Raji (cell line): Measurements from ENCODE around the gene NFAT5.

Experiments used
- POLR2A ChIP-seq: IDR thresholded peaks from 2 replicates; pipeline ENCODE4 v1.6.1; 2011; ENCODE audit warnings: low read depth, low read length, control low read depth; ENCODE audit not compliant: insufficient read depth

Gene NFAT5

DNA sequence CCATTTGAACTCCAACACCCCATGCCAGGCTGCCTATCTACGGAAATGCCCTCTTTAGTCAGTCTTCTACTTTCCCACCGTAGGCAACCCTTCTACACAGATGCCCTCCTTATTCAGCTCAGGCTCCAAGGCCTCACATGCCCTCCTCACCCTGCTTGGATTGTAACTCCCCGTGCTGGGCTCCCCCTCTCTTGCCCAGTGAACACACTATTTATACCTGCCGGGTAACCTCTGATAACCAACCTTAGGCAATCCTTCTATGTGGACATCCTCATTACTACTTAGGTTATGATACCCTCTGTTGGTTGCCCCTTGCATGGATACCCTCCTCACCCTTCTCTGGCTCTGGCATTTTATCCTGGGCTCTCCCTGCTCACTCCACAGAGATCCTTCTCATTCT is 50.3 kb downstream of the NFAT5 start:
- no peak for TF ChIP-seq POLR2A

- no peak for TF ChIP-seq POLR2A
These were observed 52.5 kb downstream of the NFAT5 start for GRCh38 chr16:69618307-69618706.

- no peak for TF ChIP-seq POLR2A
These were observed 53.0 kb downstream of the NFAT5 start for GRCh38 chr16:69618721-69619120.

- TF ChIP-seq POLR2A = no peak
These were observed 53.7 kb downstream of the NFAT5 start for GRCh38 chr16:69619514-69619913.

DNA sequence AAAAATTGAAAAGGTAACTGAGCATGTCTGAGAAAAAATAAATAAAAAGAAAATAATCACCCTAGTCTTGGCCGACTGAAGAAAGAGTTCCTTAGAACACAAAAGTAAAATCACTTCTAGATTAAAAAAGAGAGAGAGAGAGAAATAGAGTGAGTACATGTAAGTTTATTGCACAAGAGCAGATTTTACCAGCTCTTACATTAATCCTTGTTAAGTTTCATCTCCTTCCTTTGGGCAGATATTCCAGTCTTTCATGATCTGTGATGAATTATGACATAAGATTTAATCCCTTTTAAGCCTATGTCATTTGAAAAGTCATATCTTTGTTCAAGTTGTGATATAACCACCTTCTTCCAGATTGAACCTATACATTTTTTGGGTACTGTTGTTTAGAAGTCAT is 54.8 kb downstream of the NFAT5 start:
- no peak for TF ChIP-seq POLR2A

DNA sequence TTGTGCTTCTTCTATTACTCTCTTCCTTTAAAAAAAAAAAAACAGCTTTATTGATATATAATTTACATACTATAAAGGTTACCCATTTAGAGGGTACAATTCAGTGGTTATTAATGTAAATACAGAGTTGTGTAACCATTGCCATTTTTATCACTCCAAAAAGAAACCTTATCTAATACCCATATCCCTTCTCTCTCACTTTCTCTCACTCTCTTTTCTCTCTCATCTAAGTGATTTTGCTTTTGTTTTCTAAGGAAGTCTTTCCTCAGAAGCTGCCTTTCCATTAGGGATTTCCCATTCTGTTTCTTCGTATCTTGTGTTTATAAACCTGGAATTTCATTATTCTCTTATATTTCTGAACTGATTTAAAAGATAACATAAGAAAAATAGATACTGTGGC is 55.5 kb downstream of the NFAT5 start:
- TF ChIP-seq POLR2A = no peak

DNA sequence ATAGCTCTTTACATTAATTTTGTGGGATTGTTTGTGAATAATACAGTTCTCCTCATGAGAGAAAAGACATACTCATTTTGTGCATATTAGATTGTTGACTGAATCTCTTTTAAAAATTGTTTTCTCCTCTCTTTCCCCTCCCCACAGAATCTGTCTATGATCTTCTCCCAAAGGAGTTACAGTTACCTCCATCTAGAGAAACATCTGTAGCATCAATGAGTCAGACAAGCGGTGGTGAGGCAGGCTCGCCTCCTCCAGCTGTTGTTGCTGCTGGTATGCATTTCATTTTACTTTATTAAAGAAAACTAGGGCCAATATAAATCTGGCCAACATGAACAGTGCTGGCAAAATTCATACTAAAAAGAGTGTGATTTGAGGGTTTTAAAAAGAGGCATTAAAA is 60.5 kb downstream of the NFAT5 start:
- no peak for TF ChIP-seq POLR2A

GRCh38 chr16:69632828-69633227 is 67.1 kb downstream of the NFAT5 start:
- TF ChIP-seq POLR2A = no peak

DNA sequence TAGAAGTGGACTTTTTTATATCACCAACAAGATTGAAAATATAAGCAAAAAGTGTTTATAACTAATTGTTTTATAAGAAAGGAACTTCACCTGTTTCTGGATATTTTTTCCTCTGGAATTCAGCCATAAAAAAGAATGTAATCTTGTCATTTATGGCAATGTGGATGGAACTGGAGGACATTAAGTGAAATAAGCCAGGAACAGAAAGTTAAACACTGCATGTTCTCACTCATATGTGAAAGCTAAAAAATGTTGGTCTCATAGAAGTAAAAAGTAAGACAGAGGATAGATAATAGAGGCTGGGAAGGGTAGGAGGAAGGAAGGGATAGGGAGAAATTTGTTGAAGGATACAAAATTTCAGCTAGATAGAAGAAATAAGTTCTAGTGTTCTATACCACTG is 67.6 kb downstream of the NFAT5 start:
- no peak for TF ChIP-seq POLR2A

- no peak for TF ChIP-seq POLR2A
These were observed 79.0 kb downstream of the NFAT5 start for GRCh38 chr16:69644790-69645189.

- TF ChIP-seq POLR2A = no peak
These were observed 81.3 kb downstream of the NFAT5 start for GRCh38 chr16:69647020-69647419.

GRCh38 chr16:69651217-69651616 is 85.5 kb downstream of the NFAT5 start:
- no peak for TF ChIP-seq POLR2A

- TF ChIP-seq POLR2A = no peak
These were observed 88.6 kb downstream of the NFAT5 start for GRCh38 chr16:69654280-69654931.

GRCh38 chr16:69660166-69660565 is 94.4 kb downstream of the NFAT5 start:
- no peak for TF ChIP-seq POLR2A

DNA sequence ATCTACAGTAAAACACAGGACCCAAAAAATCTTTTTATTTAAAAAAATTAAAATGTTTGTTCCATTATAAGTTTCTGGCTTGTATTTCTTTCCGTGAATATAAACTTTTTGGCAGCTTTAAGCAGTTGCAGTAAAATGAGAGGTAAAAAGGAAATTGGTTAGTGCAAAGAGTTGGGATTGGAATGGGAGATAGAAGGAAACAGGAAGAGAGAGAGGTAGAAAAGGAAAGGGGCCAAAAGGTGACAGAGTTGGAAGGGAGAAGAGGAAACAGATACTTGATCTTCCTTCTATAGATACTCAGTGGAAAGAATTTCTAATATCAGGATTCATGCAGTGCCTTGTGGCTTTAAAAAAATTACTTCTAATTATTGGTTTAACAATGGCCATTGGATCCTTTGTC is 97.1 kb downstream of the NFAT5 start:
- no peak for TF ChIP-seq POLR2A

DNA sequence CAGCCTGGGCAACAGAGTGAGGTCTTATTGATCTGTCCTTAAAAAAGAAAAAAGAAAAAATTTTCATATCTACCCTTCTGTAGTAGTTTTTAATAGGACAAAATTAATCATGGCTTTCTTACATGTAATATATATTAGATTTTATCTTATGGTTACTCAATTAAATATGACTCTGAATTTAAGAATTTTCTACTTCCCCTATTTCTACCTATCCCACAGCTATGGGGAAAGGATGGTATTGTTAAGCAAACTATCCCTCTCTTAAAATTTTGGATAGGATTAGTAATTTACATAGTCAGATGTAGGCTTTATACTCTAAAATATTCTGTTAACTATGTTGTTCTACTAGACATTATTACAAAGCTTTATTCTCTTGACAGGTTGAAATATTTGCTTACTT is 98.1 kb downstream of the NFAT5 start:
- no peak for TF ChIP-seq POLR2A

- TF ChIP-seq POLR2A = no peak
These were observed 103.8 kb downstream of the NFAT5 start for GRCh38 chr16:69669577-69669976.
